GM21381 (cell line): ENCODE data around the gene NAA60.
"Not testable (repeated sequence)": the region's sequence is repeated elsewhere in the genome, so short reads cannot be mapped to it uniquely, and the experiment has no call there.

Source experiments
- ATAC-seq: cut with Tn5 transposase; IDR thresholded peaks from one replicate; pipeline ENCODE4 v1.9.1; 2021; ENCODE audit warnings: mild to moderate bottlenecking, moderate library complexity; ENCODE audit not compliant: unreplicated experiment

The NAA60 gene

GRCh38 chr16:3481696-3482658, 38.5 kb downstream of the NAA60 start:
- no peak for ATAC-seq

- ATAC-seq: no peak
Observed at GRCh38 chr16:3482659-3483241, 39.3 kb downstream of the NAA60 start.

- ATAC-seq: no peak
Observed at GRCh38 chr16:3484318-3485096, 41.0 kb downstream of the NAA60 start.

GRCh38 chr16:3485097-3485745, 41.7 kb downstream of the NAA60 start:
- ATAC-seq: no peak

GRCh38 chr16:3485821-3486505, 42.5 kb downstream of the NAA60 start:
- ATAC-seq: no peak

- ATAC-seq: no peak
Observed at GRCh38 chr16:3486506-3487215, 43.2 kb downstream of the NAA60 start.

GRCh38 chr16:3487521-3488410, 44.3 kb downstream of the NAA60 start:
- ATAC-seq: no peak

- no peak for ATAC-seq
Observed at GRCh38 chr16:3488801-3489200, 45.3 kb downstream of the NAA60 start.

GRCh38 chr16:3490911-3491629, 47.6 kb downstream of the NAA60 start:
- no peak for ATAC-seq

- no peak for ATAC-seq
Observed at GRCh38 chr16:3492356-3492755, 48.9 kb downstream of the NAA60 start.

GRCh38 chr16:3494386-3494973, 51.0 kb downstream of the NAA60 start:
- ATAC-seq: no peak

GRCh38 chr16:3495176-3495575, 51.7 kb downstream of the NAA60 start, which contains the start of gene C16orf90:
TSS of gene C16orf90 (minus strand) at chr16:3495489. CDS start at chr16:3495421, 68 bp downstream.
- ATAC-seq: no peak

- no peak for ATAC-seq
Observed at GRCh38 chr16:3496386-3496785, 52.9 kb downstream of the NAA60 start.

GRCh38 chr16:3497771-3498170, 54.3 kb downstream of the NAA60 start:
- ATAC-seq: no peak

GRCh38 chr16:3498988-3499387, 55.5 kb downstream of the NAA60 start:
- no peak for ATAC-seq

- ATAC-seq: not testable (repeated sequence)
Observed at GRCh38 chr16:3501412-3501761, 57.9 kb downstream of the NAA60 start.

- no peak for ATAC-seq
Observed at GRCh38 chr16:3501783-3502400, 58.4 kb downstream of the NAA60 start.
